Measurements from ENCODE around the gene ADAMTS17.

ADAMTS17 gene

DNA sequence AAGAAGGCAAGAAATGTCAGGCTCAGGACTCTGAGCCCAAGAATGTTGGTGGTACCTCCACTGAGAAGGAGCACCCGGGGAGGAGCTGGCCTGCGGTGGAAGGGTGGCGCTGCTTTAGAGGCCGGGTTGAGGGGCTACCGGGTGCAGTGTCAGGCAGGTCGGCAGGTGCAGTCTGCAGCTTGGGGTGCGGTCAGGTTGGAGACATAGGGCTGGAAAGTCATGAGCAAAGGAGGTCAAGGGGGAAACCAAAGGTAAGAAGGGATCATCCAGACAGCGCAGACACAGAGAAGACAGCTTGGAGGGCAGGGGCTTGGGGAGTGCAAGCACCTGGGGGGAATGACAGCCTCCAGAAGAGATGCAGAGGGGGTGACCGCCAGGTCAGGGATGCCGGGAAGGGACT lies 334.2 kb downstream of the ADAMTS17 start:
- no peak for DNase-seq

DNA sequence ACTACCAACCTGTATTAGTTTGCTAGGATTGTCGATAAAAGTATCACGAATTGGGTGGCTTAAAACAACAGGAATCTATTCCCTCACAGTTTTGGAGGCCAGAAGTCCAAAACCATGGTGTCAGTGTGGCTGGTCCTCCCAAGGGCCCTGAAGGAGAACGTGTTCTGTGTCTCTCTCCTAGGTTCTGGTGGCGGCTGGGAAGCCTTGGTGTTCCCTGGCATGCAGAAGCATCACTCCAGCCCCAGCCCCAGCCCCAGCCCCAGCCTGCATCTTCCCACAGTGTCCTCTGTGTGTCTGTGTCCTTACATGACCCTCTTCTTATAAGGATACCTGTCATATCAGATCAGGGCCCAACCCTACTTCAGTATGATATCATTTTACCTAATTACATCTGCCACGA lies 336.1 kb downstream of the ADAMTS17 start:
- no peak for DNase-seq

DNA sequence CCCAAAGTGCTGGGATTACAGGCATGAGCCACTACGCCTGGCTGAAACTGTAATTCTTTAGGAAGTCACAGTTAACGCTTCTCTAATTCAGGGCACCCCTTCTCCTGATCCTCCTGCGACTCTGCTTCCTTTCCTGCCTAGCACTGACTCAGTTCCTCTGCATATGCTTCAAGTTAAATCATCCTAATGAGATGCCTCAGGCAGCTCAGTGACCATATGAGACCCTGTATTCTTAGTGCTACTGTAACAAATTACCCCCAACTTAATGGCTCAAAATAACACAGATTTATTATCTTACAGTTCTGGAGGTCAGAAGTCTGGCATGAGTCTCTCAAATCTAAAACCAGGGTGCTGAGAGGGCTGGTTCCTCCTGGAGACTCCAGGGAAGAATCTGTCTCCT lies 336.8 kb downstream of the ADAMTS17 start:
- DNase-seq: no peak

DNA sequence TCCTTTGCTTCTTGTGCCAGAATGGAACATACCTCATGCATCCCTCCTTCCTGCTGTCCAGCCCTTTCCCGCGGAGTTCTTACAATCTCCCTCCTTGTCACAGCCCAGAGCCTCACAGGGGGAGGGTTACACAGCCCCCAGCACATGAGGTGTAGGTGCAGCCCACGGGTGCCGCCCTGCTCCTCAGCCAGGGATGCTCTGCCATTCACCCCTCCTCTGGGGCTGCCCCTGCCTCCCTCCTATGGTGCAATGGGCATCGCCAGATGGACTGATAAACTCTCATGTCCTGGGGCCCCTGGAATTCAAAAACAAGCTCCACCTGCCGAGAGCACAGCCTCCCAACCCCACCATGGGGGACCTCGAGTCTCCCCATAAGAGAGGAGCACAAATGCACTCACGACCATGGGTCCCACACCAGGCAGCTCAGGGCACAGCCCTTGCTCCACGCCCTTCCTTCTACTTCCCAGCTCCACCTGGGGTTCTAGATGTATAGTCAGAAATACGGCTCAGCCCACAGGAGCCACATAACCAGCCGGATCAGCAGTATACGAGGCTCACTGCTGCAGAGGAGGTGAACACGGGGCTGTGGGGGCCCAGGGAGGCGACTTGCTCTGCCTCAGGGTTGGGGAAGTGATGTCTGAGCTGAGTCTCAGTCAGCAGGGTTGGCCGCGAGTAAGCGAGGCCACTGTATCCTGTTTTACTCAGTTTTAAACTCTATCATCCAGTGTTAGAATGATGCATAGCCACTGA lies 338.8 kb downstream of the ADAMTS17 start:
- DNase-seq: no peak

DNA sequence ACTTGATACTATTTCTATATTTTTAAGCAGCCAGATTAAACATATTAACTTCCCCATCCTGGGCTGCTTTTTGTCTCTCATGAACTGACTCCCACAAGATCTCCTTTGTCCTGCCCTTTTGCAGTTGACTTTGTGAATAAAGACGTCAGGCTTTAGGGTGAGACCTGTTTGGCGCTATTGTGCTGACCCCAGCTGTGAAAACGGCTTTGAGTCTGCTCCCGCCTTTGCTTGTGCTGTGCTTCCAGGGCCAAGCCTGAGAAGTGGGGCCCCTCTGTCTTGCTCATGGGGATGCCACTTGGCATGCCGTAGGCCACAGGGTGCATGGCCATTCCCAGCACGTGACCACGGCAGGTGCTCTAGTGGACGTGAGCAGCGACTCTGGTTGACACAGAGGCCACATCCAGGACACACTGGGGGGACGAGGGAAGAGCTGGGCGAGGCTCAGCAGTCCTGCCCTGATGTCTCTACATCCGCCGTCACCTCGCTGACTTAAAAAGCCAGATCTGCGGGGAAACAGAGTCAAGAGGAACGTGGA lies 339.6 kb downstream of the ADAMTS17 start:
- DNase-seq: no peak

DNA sequence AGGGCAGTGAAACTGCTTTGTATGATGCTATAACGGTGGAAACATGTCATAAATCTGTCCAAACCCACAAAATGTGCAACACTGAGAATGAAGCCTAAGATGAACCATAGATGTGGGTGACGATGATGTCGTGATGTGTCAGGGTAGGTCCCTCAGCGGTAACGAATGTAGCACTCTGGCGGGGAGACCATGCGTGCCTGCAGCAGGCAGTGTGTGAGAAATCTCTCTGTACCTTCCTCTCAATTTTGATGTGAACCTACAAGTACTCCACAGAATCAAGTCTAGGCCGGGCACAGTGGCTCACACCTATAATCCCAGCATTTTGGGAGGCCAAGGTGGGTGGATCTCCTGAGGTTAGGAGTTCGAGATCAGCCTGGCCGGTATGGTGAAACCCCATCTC lies 340.4 kb downstream of the ADAMTS17 start:
- DNase-seq: no peak

DNA sequence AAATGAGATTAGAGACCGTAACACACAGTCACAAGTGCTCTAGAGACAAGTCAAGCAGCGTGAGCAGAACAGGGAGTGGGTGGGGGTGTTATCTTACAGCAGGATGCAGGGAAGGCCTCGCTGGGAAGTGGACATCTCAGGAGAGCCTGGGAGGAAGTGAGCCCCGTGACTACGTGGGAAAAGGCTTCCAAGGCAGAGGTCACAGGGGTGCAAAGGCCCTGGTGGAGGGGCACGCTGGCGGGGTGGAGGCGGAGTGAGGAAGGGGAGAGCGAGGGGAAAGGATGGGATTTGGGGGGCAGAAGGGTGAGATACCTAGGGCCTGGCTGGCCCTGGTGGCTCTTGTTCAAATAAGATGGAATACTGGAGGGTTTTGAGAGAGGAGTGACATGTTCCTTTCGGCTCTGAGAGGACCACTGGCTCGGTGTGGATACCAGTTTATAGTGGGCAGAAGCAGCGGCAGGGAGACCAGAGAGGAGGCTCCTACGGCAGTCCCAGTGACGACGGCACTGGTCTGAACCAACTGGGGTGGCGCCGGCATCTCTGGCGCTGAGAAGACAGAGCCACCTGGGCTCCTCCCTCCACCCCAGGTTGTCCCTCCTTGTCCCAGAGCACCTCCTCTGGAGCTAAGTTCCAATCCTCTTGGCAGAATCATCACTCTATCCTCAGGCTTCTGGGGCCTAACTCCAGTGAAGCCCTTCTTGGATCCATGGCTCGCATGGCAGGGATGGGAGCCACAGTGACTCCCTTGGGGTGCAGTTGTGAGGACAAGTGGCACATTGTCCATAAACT lies 342.3 kb downstream of the ADAMTS17 start:
- no peak for DNase-seq

DNA sequence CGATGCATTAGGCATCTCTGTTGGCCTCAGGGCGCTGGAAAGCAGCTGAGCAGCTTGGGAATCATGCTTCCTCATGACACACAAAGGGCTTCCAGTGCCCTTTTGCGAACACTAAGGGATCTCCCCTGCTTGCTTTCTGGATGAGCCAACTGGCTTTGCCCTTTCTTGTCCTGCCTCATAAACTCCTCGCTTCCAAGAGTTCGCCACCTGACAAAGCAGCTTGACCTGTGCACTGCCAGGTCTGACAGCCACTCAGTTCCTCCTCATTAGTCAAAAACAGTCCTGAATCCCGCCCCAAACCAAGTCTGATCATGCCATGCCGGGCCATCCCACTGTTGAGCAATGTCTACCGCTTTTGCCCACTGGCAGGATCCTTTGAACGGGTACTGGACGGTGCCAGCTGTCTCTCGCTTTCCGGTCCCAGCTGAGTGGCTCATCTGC lies 343.1 kb downstream of the ADAMTS17 start:
- no peak for DNase-seq

DNA sequence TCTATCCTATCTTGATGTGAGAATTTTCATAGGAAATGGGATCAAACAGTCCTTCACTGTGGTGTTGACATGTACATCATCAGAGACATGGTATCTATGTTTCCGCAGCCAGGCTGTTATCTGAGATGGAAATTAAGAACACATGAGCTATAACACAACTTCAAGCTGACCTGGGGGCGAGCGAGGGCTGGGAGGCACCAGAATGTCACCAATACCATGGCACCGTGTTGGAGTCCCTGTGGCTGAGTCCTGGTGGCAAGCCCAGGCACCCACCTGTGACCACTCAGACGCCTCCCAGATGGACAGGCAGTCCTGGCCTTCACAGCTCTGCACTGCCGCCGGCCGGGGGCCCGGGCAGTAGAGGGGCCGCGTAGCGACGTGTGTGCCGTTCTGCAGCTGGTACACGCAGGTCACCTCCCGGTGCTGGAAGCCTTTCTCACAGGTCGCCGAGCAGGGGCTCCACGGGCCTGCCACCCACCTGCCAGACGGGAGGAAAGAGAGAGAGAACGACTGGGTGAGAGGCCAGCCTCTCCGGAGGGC lies 344.6 kb downstream of the ADAMTS17 start:
- no peak for DNase-seq

DNA sequence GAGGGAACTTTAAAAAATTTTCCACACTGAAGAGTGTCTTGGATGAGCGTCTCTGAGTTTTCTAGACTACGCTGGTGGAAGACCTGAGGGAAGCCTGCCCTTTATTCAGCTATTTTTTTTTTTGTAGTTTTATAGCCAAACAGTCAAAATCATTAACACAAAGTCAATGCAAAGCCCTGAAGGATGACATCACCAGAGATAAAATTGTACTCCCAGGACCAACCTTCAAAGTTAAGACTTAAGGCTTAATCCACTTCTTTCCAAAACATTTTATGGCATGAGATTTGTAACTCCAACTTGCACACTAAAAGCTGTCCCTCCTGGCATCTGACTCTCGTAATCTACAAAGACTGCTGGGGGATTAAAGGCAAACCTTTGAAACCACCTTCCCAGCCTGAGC lies 345.1 kb downstream of the ADAMTS17 start:
- no peak for DNase-seq

DNA sequence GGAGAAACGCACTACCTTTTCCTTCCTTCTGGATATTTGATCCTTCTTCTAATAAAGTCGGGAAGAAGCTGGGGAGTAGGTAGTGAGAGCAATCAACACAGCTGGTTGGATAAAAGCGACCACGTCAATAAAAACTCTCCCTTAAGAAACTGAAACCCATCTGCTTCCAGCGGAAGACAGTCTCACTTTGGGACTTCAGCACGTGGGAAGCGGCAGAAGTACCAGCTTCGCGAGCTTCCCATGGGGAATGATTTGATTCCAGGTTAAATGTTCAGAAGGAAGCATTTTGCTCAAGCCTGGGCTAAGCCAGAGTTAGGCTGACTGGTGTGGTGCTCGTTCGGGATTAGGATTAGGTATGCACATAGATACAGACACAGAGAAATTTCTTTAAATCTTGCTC lies 346.2 kb downstream of the ADAMTS17 start:
- DNase-seq: no peak

DNA sequence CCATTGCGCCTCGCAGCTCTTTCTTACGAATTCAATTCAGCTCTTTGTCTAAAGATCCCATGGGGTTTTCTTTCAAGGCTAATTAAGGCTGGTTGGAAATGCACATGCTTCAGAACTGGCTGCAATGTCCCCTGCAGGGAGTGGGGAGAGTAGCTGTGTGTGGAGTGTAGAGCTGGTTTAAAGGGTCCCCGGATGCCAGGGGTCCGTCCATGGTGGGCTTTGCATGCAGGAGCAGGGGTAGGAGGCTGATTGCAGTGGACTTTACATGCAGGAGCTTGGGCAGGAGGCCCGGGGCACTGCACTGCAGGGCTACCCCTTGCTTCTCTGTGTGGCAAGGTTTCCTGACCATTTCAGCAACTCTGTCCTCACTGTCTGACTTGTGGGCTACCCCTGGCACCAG lies 346.9 kb downstream of the ADAMTS17 start:
- DNase-seq: no peak

DNA sequence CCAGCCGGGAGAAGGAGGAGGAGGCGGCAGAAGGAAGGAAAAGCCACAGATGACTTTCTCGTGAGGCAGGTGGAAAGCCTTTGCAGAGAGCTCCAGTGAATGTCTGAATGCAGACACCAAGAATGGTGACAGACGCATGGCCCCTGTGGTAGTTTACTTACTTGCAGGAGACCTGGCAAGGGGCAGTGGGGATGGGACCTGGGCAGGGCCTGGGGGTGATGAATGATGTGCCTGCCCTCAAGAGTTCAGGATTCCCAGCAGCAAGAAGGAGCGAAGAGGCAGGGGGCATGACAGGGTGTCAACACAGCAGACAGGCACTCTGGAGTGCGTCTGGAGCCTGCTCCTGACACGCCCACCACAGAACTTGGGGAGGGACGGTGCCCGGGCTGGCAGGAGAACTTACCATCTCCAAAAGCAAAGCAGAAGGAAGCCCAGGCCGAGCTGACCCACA lies 348.1 kb downstream of the ADAMTS17 start:
- no peak for DNase-seq

DNA sequence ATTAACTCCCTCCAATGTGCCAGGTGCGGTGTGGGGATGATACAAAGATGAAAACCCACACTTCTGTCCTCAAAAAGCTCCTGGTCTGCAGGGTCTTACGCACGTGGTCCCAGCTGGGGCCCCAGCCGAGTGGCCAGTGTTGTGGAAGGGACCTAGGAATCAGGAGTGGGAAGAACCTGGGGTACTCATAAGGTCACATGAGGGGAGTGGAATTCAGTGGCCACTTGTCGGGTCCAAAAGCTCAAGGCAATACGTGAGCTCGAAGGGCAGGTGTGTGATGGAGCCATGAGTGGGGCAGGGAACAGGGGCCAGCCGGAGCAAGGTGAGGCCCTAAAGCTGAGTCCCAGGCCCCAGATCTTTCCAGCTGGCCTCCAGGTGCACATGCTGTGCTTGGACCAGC lies 348.5 kb downstream of the ADAMTS17 start:
- no peak for DNase-seq

DNA sequence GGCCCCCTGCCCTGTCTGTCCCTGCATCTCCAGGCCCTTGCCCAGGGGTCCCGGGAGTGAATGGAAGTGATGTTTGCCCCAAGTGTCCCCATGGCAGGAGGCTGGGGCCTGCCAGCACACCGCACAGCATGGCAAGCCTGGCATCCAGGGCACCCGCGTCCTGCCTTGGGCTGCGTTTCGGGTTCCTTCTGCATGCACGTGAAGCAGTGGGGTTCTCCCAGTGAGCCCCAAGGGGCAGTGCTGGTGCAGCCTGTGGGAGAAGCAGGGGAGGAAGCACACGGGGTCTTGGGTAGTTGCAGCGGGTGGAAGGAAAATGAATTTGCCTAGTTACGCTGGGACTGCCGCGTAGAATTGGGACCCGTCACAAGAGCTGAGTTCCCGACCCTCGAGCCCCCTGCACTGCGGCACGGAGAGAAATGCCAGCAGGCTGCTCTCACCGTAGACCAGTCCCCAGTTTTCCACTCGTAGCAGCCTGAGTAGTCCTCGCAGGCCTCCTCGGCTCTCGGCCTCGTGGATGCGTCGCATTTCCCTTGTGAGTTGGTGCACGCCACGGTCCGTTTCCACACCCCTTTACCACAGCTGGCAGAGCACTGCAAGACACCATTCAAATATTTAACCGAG lies 349.1 kb downstream of the ADAMTS17 start:
- no peak for DNase-seq

DNA sequence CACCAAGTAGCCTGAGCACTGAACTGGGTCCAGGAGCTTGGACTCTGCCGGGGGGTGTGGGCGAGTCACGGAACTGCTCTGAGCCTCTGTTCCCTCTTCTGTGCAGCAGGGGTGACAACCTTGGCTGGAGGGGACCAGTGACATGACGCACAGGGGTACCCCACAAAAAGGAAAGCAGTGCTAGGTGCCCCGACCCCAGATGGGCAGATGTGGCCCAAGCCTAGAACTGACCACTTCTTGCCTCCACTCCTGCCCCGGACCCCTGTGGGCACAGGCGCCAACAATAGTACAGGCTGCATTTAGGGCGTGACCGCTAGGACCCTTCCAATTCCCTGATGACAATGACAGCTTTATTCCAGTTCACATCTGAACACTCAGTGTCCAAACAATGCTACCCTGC lies 352.7 kb downstream of the ADAMTS17 start:
- DNase-seq: no peak

DNA sequence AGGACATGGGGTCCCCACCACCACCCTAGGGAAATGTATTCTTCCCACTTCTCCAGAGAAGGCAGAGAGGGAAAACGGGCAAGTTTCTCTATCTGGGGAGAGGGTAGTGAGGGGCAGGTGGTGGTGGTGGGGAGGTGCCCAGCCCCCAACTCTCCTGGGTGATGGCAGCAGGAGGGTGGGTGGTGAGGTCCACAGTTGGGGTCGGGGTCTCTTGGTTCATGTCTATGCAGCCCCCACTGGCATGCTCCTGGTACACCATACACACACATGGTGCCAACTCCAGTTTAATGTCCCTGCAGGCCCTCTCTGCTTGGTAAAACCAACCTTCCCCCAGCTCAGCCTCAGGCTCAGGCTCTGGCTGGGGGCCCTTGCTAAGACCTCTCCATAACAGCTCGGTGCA lies 354.1 kb downstream of the ADAMTS17 start:
- DNase-seq: no peak

DNA sequence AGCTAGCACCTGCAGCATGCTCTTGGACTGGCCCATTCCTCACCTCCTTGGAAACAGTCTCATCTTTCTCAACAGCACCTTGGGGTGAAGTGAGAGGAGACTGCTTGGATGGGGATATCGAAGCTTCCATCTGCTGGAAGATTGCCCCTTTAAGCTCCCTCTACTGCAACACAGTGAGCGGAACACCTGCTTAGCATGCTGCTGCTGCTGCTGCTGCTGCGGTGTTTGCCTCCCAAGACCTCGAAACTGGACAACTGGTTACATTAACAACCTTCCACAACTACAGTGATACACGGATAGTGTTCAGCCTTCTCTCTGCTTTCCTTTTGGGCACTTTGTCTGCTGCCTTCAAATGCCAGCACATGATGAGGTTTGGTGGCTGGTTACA lies 354.7 kb downstream of the ADAMTS17 start:
- no peak for DNase-seq

DNA sequence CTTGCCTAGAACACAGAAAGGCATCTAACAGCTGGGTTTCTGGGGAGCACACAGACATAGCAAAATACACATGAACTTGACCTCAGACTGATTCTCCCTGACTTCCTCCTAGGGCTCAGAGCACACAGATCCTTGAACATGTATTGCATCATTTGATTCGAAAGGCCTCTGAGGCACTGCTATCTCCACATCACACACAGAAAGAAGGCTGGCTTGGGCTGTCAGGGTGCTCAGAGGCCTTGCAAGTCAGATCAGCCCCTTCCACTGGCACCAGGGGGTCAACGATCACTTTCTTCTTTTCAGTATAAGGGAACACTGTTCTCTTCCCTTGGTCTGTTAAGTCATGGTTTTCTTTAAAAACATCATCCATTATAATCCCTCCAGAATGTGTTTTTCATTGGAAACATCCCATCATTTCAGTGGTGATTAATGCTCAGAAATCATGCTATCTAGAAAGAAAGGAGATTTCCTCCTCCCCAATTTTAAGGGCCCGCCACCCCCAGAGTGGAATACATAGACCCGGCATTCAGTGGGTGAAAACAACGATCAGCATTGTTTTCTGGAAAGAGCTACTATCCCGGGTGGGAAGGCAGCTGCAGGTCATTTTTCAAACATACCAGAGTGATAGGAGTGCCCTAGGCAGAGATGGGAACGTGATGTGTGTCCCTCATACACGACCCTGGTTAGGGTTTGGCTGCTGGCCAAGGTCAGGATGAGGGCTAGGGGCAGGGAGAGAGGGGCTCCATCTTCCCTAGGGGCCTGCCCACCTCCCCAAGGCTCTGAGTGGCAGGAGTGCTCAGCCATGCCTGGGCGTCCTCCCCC lies 355.3 kb downstream of the ADAMTS17 start:
- no peak for DNase-seq

DNA sequence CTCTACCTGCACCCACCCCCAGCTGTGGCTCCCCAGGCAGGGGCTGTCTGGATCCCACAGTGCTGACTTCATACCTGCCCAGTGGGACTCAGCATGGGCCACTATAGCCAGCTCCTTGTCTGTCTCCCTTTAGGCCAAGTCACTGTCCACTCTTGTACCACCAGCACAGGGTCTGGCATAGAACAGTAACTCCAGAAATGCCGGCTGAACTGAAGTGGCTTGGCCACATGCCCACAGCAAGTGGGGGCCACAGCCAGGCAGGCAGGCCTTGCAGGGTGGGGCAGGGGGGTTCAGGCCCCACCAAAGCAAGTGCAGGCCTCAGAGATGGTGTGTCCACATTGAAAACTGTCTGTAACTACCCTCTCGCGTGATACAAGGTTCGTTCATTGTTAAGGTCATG lies 355.9 kb downstream of the ADAMTS17 start:
- no peak for DNase-seq

DNA sequence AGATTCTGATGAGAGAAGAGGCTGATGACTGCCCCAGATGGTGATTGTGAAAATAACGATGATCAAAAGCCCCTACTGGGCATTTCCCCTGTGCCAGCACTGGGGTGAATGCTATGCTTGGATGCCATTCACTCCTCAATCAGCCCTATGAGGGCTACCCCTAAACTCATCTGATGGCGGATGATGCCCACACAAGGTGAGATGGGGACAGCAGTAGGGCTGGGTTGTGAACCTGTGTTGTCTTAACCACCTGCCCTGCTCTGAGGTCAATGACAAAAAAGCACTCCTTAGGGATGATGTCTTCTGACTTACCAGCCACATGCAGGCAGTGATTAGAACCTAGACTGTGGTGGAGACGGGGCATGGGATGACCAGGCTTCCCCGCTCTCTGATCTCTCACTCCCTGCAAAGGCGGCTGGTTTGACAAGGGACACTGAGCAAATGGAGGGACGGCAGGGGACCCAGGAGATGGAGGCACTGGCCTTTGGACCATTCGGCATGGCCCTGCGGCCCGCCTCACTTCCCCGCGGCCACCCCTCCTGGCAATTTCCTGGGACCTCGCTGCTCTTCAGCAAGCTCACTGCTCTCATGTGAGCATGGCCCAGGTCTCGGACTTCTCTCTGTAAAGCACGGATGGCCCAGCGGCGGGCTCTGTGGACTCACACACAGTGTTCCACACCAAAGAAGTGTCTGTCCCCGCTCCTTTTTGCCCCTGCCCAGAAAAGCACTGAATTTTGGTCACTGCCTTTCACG lies 357.1 kb downstream of the ADAMTS17 start:
- no peak for DNase-seq

DNA sequence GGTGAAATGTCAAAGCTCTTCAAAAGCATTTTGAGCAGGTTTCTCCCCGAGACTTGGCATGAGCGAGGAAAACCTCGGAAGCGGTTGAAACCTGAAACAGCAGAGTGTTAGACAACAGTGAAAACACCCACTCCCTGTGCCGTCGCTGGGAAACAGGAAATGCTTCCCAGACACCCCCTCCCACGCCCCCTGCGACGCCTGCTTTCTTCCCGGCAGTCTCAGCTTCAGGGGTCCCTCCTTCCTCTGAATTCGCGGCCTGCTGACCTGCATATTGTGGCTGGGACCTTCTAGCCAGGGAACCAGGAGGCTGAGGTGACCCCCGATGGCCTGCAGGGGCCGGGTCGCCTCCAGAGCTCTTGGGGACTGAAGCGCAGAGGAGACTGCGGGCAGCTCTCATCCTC lies 357.9 kb downstream of the ADAMTS17 start:
- no peak for DNase-seq
